H9 (cell line): ENCODE measurements around the gene CLEC4G. TPM values are rescaled to one million over a fixed set of nuclear protein-coding genes. Genes with fewer than 3 reads are reported as not detected.

Experiments used
- DNase-seq: peaks from one replicate; pipeline ENCODE4 v3.0.0-alpha.2; 2017
- H2AFZ ChIP-seq: one replicate; pipeline ENCODE4 v1.6.1; 2013; ENCODE audit warnings: mild to moderate bottlenecking, low read length, control low read depth, moderate library complexity
- H2AK5ac ChIP-seq: 2 replicates; pipeline ENCODE4 v1.6.1; 2013; ENCODE audit warnings: low read length, control low read depth, mixed read lengths; ENCODE audit not compliant: insufficient read length
- H2BK120ac ChIP-seq: one replicate; pipeline ENCODE4 v1.6.1; 2013; ENCODE audit warnings: low read depth, mild to moderate bottlenecking, low read length, control low read depth, inconsistent platforms; ENCODE audit not compliant: poor library complexity, severe bottlenecking
- H2BK12ac ChIP-seq: 2 replicates; pipeline ENCODE4 v1.6.1; 2013; ENCODE audit warnings: low read length, control low read depth, mixed read lengths, low read depth; ENCODE audit not compliant: insufficient read length
- H2BK15ac ChIP-seq: 2 replicates; pipeline ENCODE4 v1.6.1; 2013; ENCODE audit warnings: low read depth, low read length, control low read depth
- H2BK20ac ChIP-seq: one replicate; pipeline ENCODE4 v1.6.1; 2013; ENCODE audit warnings: low read depth, mild to moderate bottlenecking, low read length, control low read depth, inconsistent platforms; ENCODE audit not compliant: poor library complexity, severe bottlenecking
- H2BK5ac ChIP-seq: 2 replicates; pipeline ENCODE4 v1.6.1; 2013; ENCODE audit warnings: low read length, control low read depth, mixed read lengths; ENCODE audit not compliant: insufficient read length
- H3K14ac ChIP-seq: 2 replicates; pipeline ENCODE4 v1.6.1; 2013; ENCODE audit warnings: low read length, control low read depth; ENCODE audit not compliant: insufficient read depth
- H3K18ac ChIP-seq: 2 replicates; pipeline ENCODE4 v1.6.1; 2013; ENCODE audit warnings: low read depth, mild to moderate bottlenecking, mixed read lengths, low read length, control low read depth; ENCODE audit not compliant: insufficient read length
- H3K23ac ChIP-seq: 2 replicates; pipeline ENCODE4 v1.6.1; 2013; ENCODE audit warnings: low read length, control low read depth, mixed read lengths, low read depth; ENCODE audit not compliant: insufficient read length
- H3K23me2 ChIP-seq: 2 replicates; pipeline ENCODE4 v1.6.1; 2013; ENCODE audit warnings: low read depth, mild to moderate bottlenecking, mixed read lengths, low read length, control low read depth; ENCODE audit not compliant: insufficient read length, poor library complexity, severe bottlenecking
- H3K27ac ChIP-seq: 2 replicates; pipeline ENCODE4 v1.5.1; 2013; ENCODE audit warnings: low read length, control low read depth, mixed read lengths, low read depth; ENCODE audit not compliant: insufficient read length
- H3K27me3 ChIP-seq: 2 replicates; pipeline ENCODE4 v1.6.1; 2013; ENCODE audit warnings: low read length, control low read depth, inconsistent platforms; ENCODE audit not compliant: insufficient read depth
- H3K4ac ChIP-seq: 2 replicates; pipeline ENCODE4 v1.6.1; 2013; ENCODE audit warnings: low read depth, mild to moderate bottlenecking, control low read depth, inconsistent platforms, low read length, moderate library complexity
- H3K4me1 ChIP-seq: 2 replicates; pipeline ENCODE4 v1.6.1; 2013; ENCODE audit warnings: low read length, control low read depth, inconsistent platforms; ENCODE audit not compliant: insufficient read depth
- H3K4me2 ChIP-seq: 2 replicates; pipeline ENCODE4 v1.6.1; 2013; ENCODE audit warnings: low read length, control low read depth, mixed read lengths; ENCODE audit not compliant: insufficient read length, insufficient read depth
- H3K56ac ChIP-seq: 2 replicates; pipeline ENCODE4 v1.6.1; 2013; ENCODE audit warnings: low read depth, mild to moderate bottlenecking, mixed read lengths, low read length, control low read depth; ENCODE audit not compliant: insufficient read length
- H3K79me1 ChIP-seq: 2 replicates; pipeline ENCODE4 v1.6.1; 2013; ENCODE audit warnings: low read depth, mild to moderate bottlenecking, moderate library complexity, low read length, control low read depth, inconsistent platforms; ENCODE audit not compliant: insufficient read depth, poor library complexity, severe bottlenecking
- H3K79me2 ChIP-seq: 2 replicates; pipeline ENCODE4 v1.6.1; 2013; ENCODE audit warnings: low read length, control low read depth, inconsistent platforms; ENCODE audit not compliant: insufficient read depth
- H3K9ac ChIP-seq: 2 replicates; pipeline ENCODE4 v1.6.1; 2013; ENCODE audit warnings: low read length, control low read depth, mixed read lengths; ENCODE audit not compliant: insufficient read length; ENCODE audit errors: extremely low read depth
- H3K9me3 ChIP-seq: one replicate; pipeline ENCODE4 v1.6.1; 2013; ENCODE audit warnings: low read depth, low read length, inconsistent platforms; ENCODE audit not compliant: control insufficient read depth
- H3T11ph ChIP-seq: one replicate; pipeline ENCODE4 v1.6.1; 2013; ENCODE audit warnings: mild to moderate bottlenecking, low read length, control low read depth, inconsistent platforms
- H4K20me1 ChIP-seq: one replicate; pipeline ENCODE4 v1.6.1; 2013; ENCODE audit not compliant: control insufficient read depth, insufficient read length, insufficient read depth
- H4K5ac ChIP-seq: 2 replicates; pipeline ENCODE4 v1.6.1; 2013; ENCODE audit warnings: low read depth, mild to moderate bottlenecking, mixed read lengths, low read length, control low read depth; ENCODE audit not compliant: insufficient read length
- H4K8ac ChIP-seq: replicated peaks from 2 replicates; pipeline ENCODE4 v1.6.1; 2013; ENCODE audit warnings: low read length, control low read depth, mixed read lengths, low read depth; ENCODE audit not compliant: insufficient read length
- H4K91ac ChIP-seq: 2 replicates; pipeline ENCODE4 v1.6.1; 2013; ENCODE audit warnings: low read depth, mild to moderate bottlenecking, moderate library complexity, mixed read lengths, low read length, control low read depth; ENCODE audit not compliant: insufficient read length
- H3K27ac Mint-ChIP-seq, 3 experiments: 2 replicates in 2 of 3; 3 replicates in 1 of 3; pipeline ENCODE4 v1.8.0; 2020 to 2021; ENCODE audit warnings: mixed read lengths in 3 of 3, mild to moderate bottlenecking in 1 of 3, moderate library complexity in 1 of 3
- H3K27me3 Mint-ChIP-seq: 2 replicates; pipeline ENCODE4 v1.8.0; 2021; ENCODE audit warnings: low read depth, mild to moderate bottlenecking, moderate library complexity, mixed read lengths
- H3K36me3 Mint-ChIP-seq, 3 experiments: 2 replicates in 2 of 3; 3 replicates in 1 of 3; pipeline ENCODE4 v1.8.0; 2020 to 2021; ENCODE audit warnings: low read depth in 3 of 3, mixed read lengths in 3 of 3; ENCODE audit not compliant: insufficient read depth in 1 of 3
- H3K4me1 Mint-ChIP-seq, 2 experiments: 2 replicates each; pipeline ENCODE4 v1.8.0; 2020; ENCODE audit warnings: mixed read lengths in 2 of 2
- H3K4me3 Mint-ChIP-seq, 2 experiments: 2 replicates in 1 of 2; 3 replicates in 1 of 2; pipeline ENCODE4 v1.8.0; 2020 to 2021; ENCODE audit warnings: mild to moderate bottlenecking in 2 of 2, mixed read lengths in 2 of 2, moderate library complexity in 1 of 2
- H3K9me3 Mint-ChIP-seq, 2 experiments: 2 replicates in 1 of 2; 3 replicates in 1 of 2; pipeline ENCODE4 v1.8.0; 2020; ENCODE audit warnings: mild to moderate bottlenecking in 2 of 2, mixed read lengths in 2 of 2, moderate library complexity in 1 of 2
- WGBS: extraction: QIAGEN DNeasy Blood & Tissue Kit; methylation state at CpG from one replicate; pipeline ENCODE4 v1.1.7; 2013; ENCODE audit warnings: missing lambda C conversion rate, low lambda C conversion rate, mixed read lengths; ENCODE audit not compliant: insufficient read length; ENCODE audit errors: extremely low coverage; 5-methylcytosine and 5-hydroxymethylcytosine counted together
- total RNA-seq: library from RNA; stranded (reverse); gene quantifications from 2 replicates; pipeline ENCODE4 v1.2.1, GENCODE V29; 2021
- TF ChIP-seq, protein P1 (sequence below): fragments of 200-600 bp; sonication (generic); conservative IDR thresholded peaks from 3 replicates; pipeline ENCODE4 v1.8.0; 2021; ENCODE audit warnings: antibody characterized with exemption, mild to moderate bottlenecking

Gene CLEC4G
- total RNA-seq, 1 experiment from 2014 or later: not detected

DNA sequence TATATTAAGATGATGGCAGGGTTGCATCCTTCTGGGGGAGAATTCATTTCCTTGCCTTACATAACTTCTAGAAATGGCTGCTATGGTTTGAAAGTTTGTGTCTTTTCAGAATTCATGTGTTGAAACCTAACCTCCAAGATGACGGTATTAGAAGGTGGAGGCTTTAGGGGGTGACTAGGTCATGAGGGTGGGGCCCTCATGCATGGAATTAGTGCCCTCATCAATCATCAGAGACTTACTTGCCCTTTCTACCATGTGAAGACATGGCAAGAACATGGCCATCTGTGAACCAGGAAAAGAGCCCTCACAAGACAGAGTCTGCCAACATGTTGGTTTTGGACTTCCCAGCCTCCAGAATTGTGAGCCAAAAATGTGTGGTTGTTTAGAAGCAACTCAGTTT is 15.1 kb downstream of the CLEC4G start:
- H2BK120ac ChIP-seq: no peak overlapping the region
- no peak overlapping the region for H2AFZ ChIP-seq
- H3K4me2 ChIP-seq: no peak overlapping the region
- no peak overlapping the region for H2BK20ac ChIP-seq
- H3K9ac ChIP-seq: no peak overlapping the region
- Mint-ChIP-seq H3K4me3 (no peak overlapping the region), H3K36me3 (no peaks in the 10 kb centered on the region), H3K27ac (no peak overlapping the region), H3K4me1 (no peaks in the 10 kb centered on the region), H3K27me3 (peaks cover 27% of the 10 kb centered on the region), H3K9me3 (no peaks in the 10 kb centered on the region; a peak in 2 of 5 replicates)
- no peak overlapping the region for H4K5ac ChIP-seq
- no peak overlapping the region for H3K23ac ChIP-seq
- no peak overlapping the region for H2BK12ac ChIP-seq
- no peak overlapping the region for H2AK5ac ChIP-seq
- H2BK15ac ChIP-seq: no peak overlapping the region
- no peaks in the 10 kb centered on the region for H4K20me1 ChIP-seq
- H3K27ac ChIP-seq: no peak overlapping the region
- TF ChIP-seq, protein P1, sequence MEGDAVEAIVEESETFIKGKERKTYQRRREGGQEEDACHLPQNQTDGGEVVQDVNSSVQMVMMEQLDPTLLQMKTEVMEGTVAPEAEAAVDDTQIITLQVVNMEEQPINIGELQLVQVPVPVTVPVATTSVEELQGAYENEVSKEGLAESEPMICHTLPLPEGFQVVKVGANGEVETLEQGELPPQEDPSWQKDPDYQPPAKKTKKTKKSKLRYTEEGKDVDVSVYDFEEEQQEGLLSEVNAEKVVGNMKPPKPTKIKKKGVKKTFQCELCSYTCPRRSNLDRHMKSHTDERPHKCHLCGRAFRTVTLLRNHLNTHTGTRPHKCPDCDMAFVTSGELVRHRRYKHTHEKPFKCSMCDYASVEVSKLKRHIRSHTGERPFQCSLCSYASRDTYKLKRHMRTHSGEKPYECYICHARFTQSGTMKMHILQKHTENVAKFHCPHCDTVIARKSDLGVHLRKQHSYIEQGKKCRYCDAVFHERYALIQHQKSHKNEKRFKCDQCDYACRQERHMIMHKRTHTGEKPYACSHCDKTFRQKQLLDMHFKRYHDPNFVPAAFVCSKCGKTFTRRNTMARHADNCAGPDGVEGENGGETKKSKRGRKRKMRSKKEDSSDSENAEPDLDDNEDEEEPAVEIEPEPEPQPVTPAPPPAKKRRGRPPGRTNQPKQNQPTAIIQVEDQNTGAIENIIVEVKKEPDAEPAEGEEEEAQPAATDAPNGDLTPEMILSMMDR: no peak
- no peaks in the 10 kb centered on the region for H3K79me1 ChIP-seq
- H3K9me3 ChIP-seq: no peaks in the 10 kb centered on the region
- DNase-seq: no peak
- H3K79me2 ChIP-seq: no peaks in the 10 kb centered on the region
- H4K91ac ChIP-seq: no peak overlapping the region
- no peaks in the 10 kb centered on the region for H3K23me2 ChIP-seq
- H3K18ac ChIP-seq: no peak overlapping the region
- no peak overlapping the region for H2BK5ac ChIP-seq
- H4K8ac ChIP-seq: no peak overlapping the region
- H3T11ph ChIP-seq: no peak overlapping the region
- H3K4me1 ChIP-seq: no peaks in the 10 kb centered on the region
- no peaks in the 10 kb centered on the region for H3K27me3 ChIP-seq
- no CpG with 5 or more reads among the region's 1 CpG for WGBS
- no peak overlapping the region for H3K14ac ChIP-seq
- H3K4ac ChIP-seq: no peak overlapping the region
- no peak overlapping the region for H3K56ac ChIP-seq
